Stomach (tissue), 9 donors: ENCODE measurements around the gene INAFM2. TPM values are rescaled to one million over a fixed set of nuclear protein-coding genes. Genes with fewer than 3 reads are reported as not detected.

Source experiments
- DNase-seq, 2 donors: peaks; one replicate each; pipeline versions ENCODE4 v3.0.0 to v3.0.0-alpha.2; 2013 to 2019
- H3K27ac ChIP-seq, 5 donors: fragments of 200-600 bp in 4 of 5; sonication (generic) in 4 of 5; one replicate each; pipeline ENCODE4 v1.5.1; 2013 to 2019; ENCODE audit warnings: mild to moderate bottlenecking in 1 of 5, moderate library complexity in 1 of 5
- H3K27me3 ChIP-seq, 3 donors: fragments of 200-600 bp; sonication (generic); one replicate each; pipeline ENCODE4 v1.5.1; 2017 to 2019; ENCODE audit warnings: mixed run types in 1 of 3
- H3K36me3 ChIP-seq, 4 donors: fragments of 200-600 bp; sonication (generic); 1 replicate in 3 of 4; 2 replicates in 1 of 4; pipeline ENCODE4 v1.5.1; 2016 to 2019
- H3K4me1 ChIP-seq, 4 donors: fragments of 200-600 bp; sonication (generic); one replicate each; pipeline ENCODE4 v1.5.1; 2016 to 2019
- H3K4me3 ChIP-seq, 4 donors: fragments of 200-600 bp; sonication (generic) in 3 of 4; one replicate each; pipeline ENCODE4 v1.5.1; 2016 to 2019; ENCODE audit warnings: mild to moderate bottlenecking in 1 of 4
- H3K9me3 ChIP-seq, 4 donors: fragments of 200-600 bp; sonication (generic); one replicate each; pipeline ENCODE4 v1.5.1; 2016 to 2019
- EP300 ChIP-seq: sonication (generic); formaldehyde crosslinking; IDR thresholded peaks from one replicate; pipeline ENCODE4 v1.6.1; 2017; ENCODE audit warnings: antibody characterized with exemption
- POLR2A ChIP-seq, 4 donors: fragments of 450-650 bp; IDR thresholded peaks; one replicate each; pipeline ENCODE4 v1.6.1; 2016; ENCODE audit warnings: antibody characterized with exemption in 4 of 4, control low read depth in 2 of 4, mild to moderate bottlenecking in 1 of 4, moderate library complexity in 1 of 4
- POLR2AphosphoS5 ChIP-seq, 3 donors: sonication (generic); formaldehyde crosslinking; IDR thresholded peaks; one replicate each; pipeline ENCODE4 v1.6.1; 2016; ENCODE audit warnings: antibody characterized with exemption in 3 of 3
- WGBS, 5 donors: extraction: QIAGEN DNeasy Blood & Tissue Kit in 3 of 5; methylation state at CpG; one replicate each; pipeline versions ENCODE4 v1.1.5 to v1.1.7; 2013 to 2018; 5-methylcytosine and 5-hydroxymethylcytosine counted together
- intact Hi-C: fragments of 100-400 bp; cut with DNase I; formaldehyde crosslinking; loops from one replicate; pipeline ENCODE4 v1.15.1; 2023; ENCODE audit warnings: low total_unique reads
- polyA plus RNA-seq, 3 donors: library from polyadenylated mRNA; stranded (reverse); fragments of 200-250 nt; gene quantifications; one replicate each; pipeline ENCODE4 v1.2.3, GENCODE V29; 2013
- total RNA-seq, 5 donors: library from RNA; depleted of rRNA; stranded (reverse); fragments of >200 nt; gene quantifications; one replicate each; pipeline versions ENCODE4 v1.1.0 to v1.2.3, GENCODE V29; 2014 to 2016
- TF ChIP-seq, protein P1 (sequence below), 7 experiments: fragments of 450-650 bp in 4 of 7; fragments of 200-600 bp in 3 of 7; sonication (generic) in 3 of 7; IDR thresholded peaks; one replicate each; pipeline ENCODE4 v1.5.1; 2016 to 2019; ENCODE audit warnings: antibody characterized with exemption in 7 of 7, control low read depth in 2 of 7, mild to moderate bottlenecking in 1 of 7
- donor health status: healthy with polysubstance abuse.
- donor health status: Bipolar disorder and iron deficiency.
- donor health status: healthy.

The INAFM2 gene
- total and polyA plus RNA-seq, 8 donors = 3.4 to 65.2 (median 20.4) TPM

DNA sequence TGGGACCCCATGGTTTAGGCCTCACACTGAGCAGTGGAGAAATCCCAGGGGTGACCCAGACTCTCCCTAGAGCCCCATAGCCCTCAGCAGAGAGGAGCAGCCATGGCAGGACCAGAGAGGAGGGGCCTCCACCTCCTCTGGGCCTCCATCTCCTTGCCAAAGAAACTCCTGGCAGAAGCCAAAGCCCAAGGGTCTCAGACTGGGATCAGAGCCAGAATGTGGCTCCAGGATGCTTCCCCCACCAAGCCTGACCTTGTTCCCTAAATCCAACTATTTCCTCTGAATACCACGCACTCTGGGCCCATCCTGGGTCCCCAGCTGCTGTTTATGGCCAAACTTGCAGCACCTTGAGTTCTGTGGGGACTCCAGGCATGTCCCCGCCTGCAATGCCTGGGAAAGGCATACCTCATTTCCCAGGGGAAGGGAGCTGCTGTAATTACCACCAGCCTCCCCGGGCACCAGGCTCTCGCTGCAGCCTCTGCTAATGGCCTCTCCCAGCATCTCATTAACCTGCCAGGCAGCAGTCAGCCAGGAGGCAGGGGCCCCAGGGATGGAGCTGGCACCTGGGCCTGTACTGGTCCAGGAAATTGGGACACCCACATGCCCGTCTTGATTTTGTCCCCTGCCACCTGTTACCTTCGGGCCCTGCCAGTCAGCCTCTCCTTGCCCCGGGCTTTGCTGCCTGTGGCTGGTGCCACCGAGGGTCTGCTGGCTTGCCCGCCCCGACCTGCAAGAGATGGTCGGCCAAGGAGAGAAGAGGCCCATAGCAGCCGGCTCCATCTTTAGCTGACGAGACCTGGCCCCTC, 12.6 kb downstream of the INAFM2 start:
- Histone ChIP-seq H3K4me3 (no peak overlapping the region), H3K36me3 (peaks cover 4 to 27% (median 22%) of the 10 kb centered on the region in 4 donors), H3K27me3 (no peaks in the 10 kb centered on the region), H3K4me1 (peaks cover 59 to 99% (median 83%) of the 10 kb centered on the region in 4 donors), H3K9me3 (no peaks in the 10 kb centered on the region), H3K27ac (peak overlapping the region in 4 of 5 donors; percentile 90 to 95 (median 92))
- TF ChIP-seq, protein P1, sequence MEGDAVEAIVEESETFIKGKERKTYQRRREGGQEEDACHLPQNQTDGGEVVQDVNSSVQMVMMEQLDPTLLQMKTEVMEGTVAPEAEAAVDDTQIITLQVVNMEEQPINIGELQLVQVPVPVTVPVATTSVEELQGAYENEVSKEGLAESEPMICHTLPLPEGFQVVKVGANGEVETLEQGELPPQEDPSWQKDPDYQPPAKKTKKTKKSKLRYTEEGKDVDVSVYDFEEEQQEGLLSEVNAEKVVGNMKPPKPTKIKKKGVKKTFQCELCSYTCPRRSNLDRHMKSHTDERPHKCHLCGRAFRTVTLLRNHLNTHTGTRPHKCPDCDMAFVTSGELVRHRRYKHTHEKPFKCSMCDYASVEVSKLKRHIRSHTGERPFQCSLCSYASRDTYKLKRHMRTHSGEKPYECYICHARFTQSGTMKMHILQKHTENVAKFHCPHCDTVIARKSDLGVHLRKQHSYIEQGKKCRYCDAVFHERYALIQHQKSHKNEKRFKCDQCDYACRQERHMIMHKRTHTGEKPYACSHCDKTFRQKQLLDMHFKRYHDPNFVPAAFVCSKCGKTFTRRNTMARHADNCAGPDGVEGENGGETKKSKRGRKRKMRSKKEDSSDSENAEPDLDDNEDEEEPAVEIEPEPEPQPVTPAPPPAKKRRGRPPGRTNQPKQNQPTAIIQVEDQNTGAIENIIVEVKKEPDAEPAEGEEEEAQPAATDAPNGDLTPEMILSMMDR (IDR thresholded peaks at IDR 0.05) = no peak
- TF ChIP-seq POLR2AphosphoS5 (IDR thresholded peaks at IDR 0.05) (no peak), POLR2A (IDR thresholded peaks at IDR 0.05) (no peak), EP300 (no peak)
- intact Hi-C loops = no loop called here
- DNase-seq = peak in 1 of 2 donors; percentile 22
- 85 to 91% (median 87%) methylated on average over 7 to 13 of the region's 13 CpGs for WGBS, 5 donors

DNA sequence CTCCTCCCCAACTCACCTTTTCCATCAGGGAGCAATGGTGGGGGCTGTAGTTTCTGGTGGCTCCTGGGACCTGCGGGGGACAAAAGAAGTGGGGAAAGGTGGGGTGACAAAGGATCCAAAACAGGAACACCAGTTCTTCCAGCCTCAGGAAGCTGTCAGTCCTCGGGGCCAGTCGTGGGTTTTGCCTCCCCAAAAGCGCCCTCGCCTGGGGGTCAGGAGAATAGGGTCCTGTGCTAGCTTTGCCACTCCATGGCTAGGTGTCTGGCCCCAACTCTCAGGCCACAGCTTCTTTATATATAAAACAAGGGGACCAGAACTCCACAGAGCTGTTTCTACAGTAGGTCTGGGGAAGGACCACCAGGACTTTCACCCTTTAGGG, 13.2 kb downstream of the INAFM2 start:
- intact Hi-C loops = no loop called here
- H3K27ac ChIP-seq = peak overlapping the region in 4 of 5 donors; percentile 90 to 95 (median 92)
- TF ChIP-seq EP300 = no peak
- TF ChIP-seq POLR2AphosphoS5 (IDR thresholded peaks at IDR 0.05) = no peak
- TF ChIP-seq POLR2A (IDR thresholded peaks at IDR 0.05) = no peak
- TF ChIP-seq, protein P1 (IDR thresholded peaks at IDR 0.05) = no peak
- H3K4me3 ChIP-seq = no peak overlapping the region
- peak in 1 of 2 donors; percentile 16 for DNase-seq
- peaks cover 4 to 27% (median 22%) of the 10 kb centered on the region in 4 donors for H3K36me3 ChIP-seq
- 55 to 83% (median 74%) methylated on average over 5 of the region's 5 CpGs for WGBS, 5 donors
- H3K9me3 ChIP-seq = no peaks in the 10 kb centered on the region
- H3K27me3 ChIP-seq = no peaks in the 10 kb centered on the region
- H3K4me1 ChIP-seq = peaks cover 62 to 100% (median 86%) of the 10 kb centered on the region in 4 donors

DNA sequence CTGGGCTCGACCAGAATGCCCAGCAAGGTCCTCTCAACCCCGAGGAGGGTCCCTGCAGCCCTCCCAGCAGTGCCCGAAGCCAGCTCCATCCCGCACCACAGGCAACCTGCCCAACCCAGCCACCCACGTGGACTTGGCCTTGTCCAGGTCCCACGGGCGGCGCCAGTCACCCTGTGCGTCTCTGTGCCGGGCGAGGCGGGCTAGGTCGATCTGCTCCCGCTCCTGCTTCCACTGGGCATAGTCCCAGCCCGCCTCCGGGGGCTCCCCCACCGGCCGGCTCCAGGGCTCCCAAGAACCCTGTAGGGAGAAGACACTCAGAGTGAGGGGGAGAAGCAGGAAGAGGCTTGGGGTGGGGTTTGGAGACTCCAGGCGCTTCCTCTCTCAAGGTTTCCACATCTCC, 14.1 kb downstream of the INAFM2 start:
- no peaks in the 10 kb centered on the region for H3K27me3 ChIP-seq
- peaks cover 64 to 100% (median 86%) of the 10 kb centered on the region in 4 donors for H3K4me1 ChIP-seq
- peak overlapping the region; percentile 7 to 18 (median 13) for H3K4me3 ChIP-seq
- no peak for TF ChIP-seq POLR2AphosphoS5 (IDR thresholded peaks at IDR 0.05)
- no peak for TF ChIP-seq EP300
- no peak for TF ChIP-seq POLR2A (IDR thresholded peaks at IDR 0.05)
- TF ChIP-seq, protein P1 (IDR thresholded peaks at IDR 0.05) = no peak
- DNase-seq = peak in 1 of 2 donors; percentile 32
- WGBS, 5 donors = 44 to 76% (median 60%) methylated on average over 2 to 19 of the region's 19 CpGs
- H3K36me3 ChIP-seq = peaks cover 4 to 27% (median 22%) of the 10 kb centered on the region in 4 donors
- no peaks in the 10 kb centered on the region for H3K9me3 ChIP-seq
- peak overlapping the region in 4 of 5 donors; percentile 90 to 95 (median 92) for H3K27ac ChIP-seq
- intact Hi-C loops = no loop called here

DNA sequence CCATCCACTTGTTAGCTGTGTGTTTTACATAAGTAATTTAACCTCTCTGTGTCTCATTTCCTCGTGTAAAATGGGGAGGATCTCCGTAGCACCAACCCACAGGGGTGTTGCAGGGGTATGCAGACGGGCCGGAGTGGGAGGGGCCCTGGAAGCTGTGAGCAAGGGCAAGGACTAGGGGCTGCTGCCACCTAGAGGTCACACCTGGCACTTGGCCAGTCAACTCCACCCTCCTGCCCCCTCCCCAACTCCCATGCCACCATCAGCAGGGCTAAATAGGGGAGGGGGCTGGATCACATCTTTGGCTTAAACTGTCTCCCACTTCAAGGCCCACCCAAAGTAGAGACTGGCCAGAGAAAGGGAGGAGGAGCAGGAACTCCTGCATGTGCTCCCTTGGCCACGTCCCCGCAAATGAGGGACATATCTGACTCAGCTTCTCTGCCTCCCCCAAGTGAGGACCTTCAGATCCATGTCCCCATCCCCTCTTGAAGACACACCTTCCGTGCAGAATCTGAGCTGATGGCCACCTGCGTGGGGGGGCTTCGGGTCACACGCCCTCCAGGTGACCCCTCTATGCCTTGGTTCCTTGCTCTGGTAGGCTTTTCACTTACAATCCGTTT, 14.7 kb downstream of the INAFM2 start:
- no peaks in the 10 kb centered on the region for H3K9me3 ChIP-seq
- WGBS, 5 donors = 44 to 56% (median 49%) methylated on average over 7 to 11 of the region's 11 CpGs
- peak overlapping the region; percentile 11 to 49 (median 32) for H3K4me3 ChIP-seq
- H3K36me3 ChIP-seq = peaks cover 4 to 27% (median 22%) of the 10 kb centered on the region in 4 donors
- TF ChIP-seq, protein P1 (IDR thresholded peaks at IDR 0.05) = peak in 5 of 7 experiments; percentile 42 to 70 (median 58)
- no peak for TF ChIP-seq POLR2AphosphoS5 (IDR thresholded peaks at IDR 0.05)
- peak overlapping the region in 4 of 5 donors; percentile 90 to 95 (median 92) for H3K27ac ChIP-seq
- peaks cover 70 to 100% (median 88%) of the 10 kb centered on the region in 4 donors for H3K4me1 ChIP-seq
- intact Hi-C loops = no loop called here
- no peaks in the 10 kb centered on the region for H3K27me3 ChIP-seq
- peak; percentile 74 to 92 for DNase-seq
